SK-N-SH treated with all-trans-retinoic acid at 6 μM for 48 hours (cell line): ENCODE data around the gene KNDC1.

Experiments
- ATAC-seq: fragments of 200-7000 bp; cut with Tn5 transposase; 3 replicates; pipeline ENCODE4 v1.9.1; 2020; ENCODE audit warnings: mild to moderate bottlenecking, moderate library complexity
- ARNTL ChIP-seq: fragments of 450-650 bp; formaldehyde crosslinking; IDR thresholded peaks from 2 replicates; pipeline ENCODE4 v1.5.0; 2020; ENCODE audit warnings: low read depth, mild to moderate bottlenecking, moderate library complexity, borderline replicate concordance
- BACH2 ChIP-seq: fragments of 250-450 bp; sonication (Bioruptor Pico); IDR thresholded peaks from 2 replicates; pipeline ENCODE4 v1.9.0; 2021; ENCODE audit warnings: mild to moderate bottlenecking, borderline replicate concordance
- CSDC2 ChIP-seq: fragments of 250-450 bp; sonication (Bioruptor Pico); IDR thresholded peaks from 2 replicates; pipeline ENCODE4 v1.5.0; 2020; ENCODE audit warnings: mild to moderate bottlenecking, moderate library complexity
- ESRRG ChIP-seq: fragments of 250-450 bp; sonication (Bioruptor Pico); IDR thresholded peaks from 2 replicates; pipeline ENCODE4 v1.6.1; 2021; ENCODE audit warnings: mild to moderate bottlenecking
- GLIS3 ChIP-seq: fragments of 250-450 bp; sonication (Bioruptor Pico); IDR thresholded peaks from 2 replicates; pipeline ENCODE4 v1.5.0; 2020; ENCODE audit warnings: mild to moderate bottlenecking, moderate library complexity
- ISL1 ChIP-seq: fragments of 250-450 bp; sonication (Bioruptor Pico); IDR thresholded peaks from 2 replicates; pipeline ENCODE4 v2.1.2; 2022; ENCODE audit warnings: mild to moderate bottlenecking, moderate library complexity
- OSR1 ChIP-seq: fragments of 250-450 bp; sonication (Bioruptor Pico); IDR thresholded peaks from 2 replicates; pipeline ENCODE4 v1.8.0; 2022; ENCODE audit warnings: moderate library complexity, mild to moderate bottlenecking, inconsistent platforms
- PPARA ChIP-seq: fragments of 250-450 bp; sonication (Bioruptor Pico); IDR thresholded peaks from 2 replicates; pipeline ENCODE4 v1.5.0; 2020; ENCODE audit warnings: mild to moderate bottlenecking, borderline replicate concordance
- RARB ChIP-seq: fragments of 250-450 bp; sonication (Bioruptor Pico); IDR thresholded peaks from 2 replicates; pipeline ENCODE4 v1.8.0; 2021; ENCODE audit warnings: mild to moderate bottlenecking, moderate library complexity
- SNAI2 ChIP-seq: fragments of 250-450 bp; sonication (Bioruptor Pico); IDR thresholded peaks from 2 replicates; pipeline ENCODE4 v1.5.0; 2020; ENCODE audit warnings: mild to moderate bottlenecking, moderate library complexity
- TCF4 ChIP-seq: fragments of 250-450 bp; sonication (Bioruptor Pico); IDR thresholded peaks from 2 replicates; pipeline ENCODE4 v1.8.0; 2021; ENCODE audit warnings: mild to moderate bottlenecking, moderate library complexity, borderline replicate concordance
- TOX ChIP-seq: fragments of 250-450 bp; sonication (Bioruptor Pico); IDR thresholded peaks from 2 replicates; pipeline ENCODE4 v1.8.0; 2021; ENCODE audit warnings: mild to moderate bottlenecking, moderate library complexity, borderline replicate concordance
- ZFP3 ChIP-seq: fragments of 250-450 bp; sonication (Bioruptor Pico); IDR thresholded peaks from 2 replicates; pipeline ENCODE4 v1.5.0; 2020; ENCODE audit warnings: mild to moderate bottlenecking, moderate library complexity
- ZNF565 ChIP-seq: fragments of 450-650 bp; formaldehyde crosslinking; conservative IDR thresholded peaks from 2 replicates; pipeline ENCODE4 v1.5.0; 2020; ENCODE audit warnings: low read depth, mild to moderate bottlenecking, moderate library complexity
- ZNF70 ChIP-seq: fragments of 450-650 bp; formaldehyde crosslinking; IDR thresholded peaks from 2 replicates; pipeline ENCODE4 v1.5.0; 2020; ENCODE audit warnings: mild to moderate bottlenecking, moderate library complexity
- ZNF8 ChIP-seq: fragments of 450-650 bp; formaldehyde crosslinking; IDR thresholded peaks from 2 replicates; pipeline ENCODE4 v1.5.0; 2020; ENCODE audit warnings: mild to moderate bottlenecking, moderate library complexity
- TF ChIP-seq, protein P1 (sequence below): fragments of 250-450 bp; sonication (Bioruptor Pico); IDR thresholded peaks from 2 replicates; pipeline ENCODE4 v1.5.0; 2020; ENCODE audit warnings: mild to moderate bottlenecking, moderate library complexity
- TF ChIP-seq, protein P2 (sequence below): fragments of 250-450 bp; sonication (Bioruptor Pico); IDR thresholded peaks from 2 replicates; pipeline ENCODE4 v1.5.1; 2020; ENCODE audit warnings: low read depth, mild to moderate bottlenecking, moderate library complexity
- TF ChIP-seq, protein P3 (sequence below): fragments of 250-450 bp; sonication (Bioruptor Pico); IDR thresholded peaks from 2 replicates; pipeline ENCODE4 v1.8.0; 2020; ENCODE audit warnings: mild to moderate bottlenecking, moderate library complexity, borderline replicate concordance
- TF ChIP-seq, protein P4 (sequence below): fragments of 250-450 bp; sonication (Bioruptor Pico); IDR thresholded peaks from 2 replicates; pipeline ENCODE4 v1.8.0; 2021; ENCODE audit warnings: low read depth, mild to moderate bottlenecking, moderate library complexity, borderline replicate concordance
- TF ChIP-seq, protein P5 (sequence below): fragments of 250-450 bp; sonication (Bioruptor Pico); IDR thresholded peaks from 2 replicates; pipeline ENCODE4 v1.5.1; 2021; ENCODE audit warnings: mild to moderate bottlenecking, moderate library complexity

KNDC1 gene

DNA sequence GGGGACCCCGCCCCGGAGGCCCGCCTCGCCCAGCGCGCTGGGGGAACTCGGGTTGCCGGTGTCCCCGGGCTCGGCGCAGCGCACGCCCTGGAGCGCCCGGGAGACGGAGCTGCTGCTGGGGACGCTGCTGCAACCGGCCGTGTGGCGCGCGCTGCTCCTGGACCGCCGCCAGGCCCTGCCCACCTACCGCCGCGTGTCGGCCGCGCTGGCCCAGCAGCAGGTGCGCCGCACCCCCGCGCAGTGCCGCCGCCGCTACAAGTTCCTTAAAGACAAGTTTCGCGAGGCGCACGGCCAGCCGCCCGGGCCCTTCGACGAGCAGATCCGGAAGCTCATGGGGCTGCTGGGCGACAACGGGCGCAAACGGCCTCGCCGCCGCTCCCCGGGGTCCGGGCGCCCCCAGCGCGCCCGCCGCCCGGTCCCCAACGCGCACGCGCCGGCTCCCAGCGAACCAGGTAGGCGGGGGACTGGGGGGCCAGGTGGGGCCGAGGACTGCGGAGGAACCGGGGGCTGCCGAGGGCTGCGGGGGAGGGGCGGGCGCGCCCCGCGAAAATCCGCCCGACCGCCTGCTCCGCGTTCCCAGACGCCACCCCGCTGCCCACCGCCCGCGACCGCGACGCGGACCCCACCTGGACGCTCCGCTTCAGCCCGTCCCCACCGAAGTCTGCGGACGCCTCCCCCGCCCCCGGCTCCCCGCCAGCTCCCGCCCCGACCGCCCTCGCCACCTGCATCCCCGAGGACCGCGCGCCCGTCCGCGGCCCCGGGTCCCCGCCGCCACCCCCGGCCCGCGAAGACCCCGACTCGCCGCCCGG lies 70.6 kb downstream of the KNDC1 start:
- TF ChIP-seq, protein P1, sequence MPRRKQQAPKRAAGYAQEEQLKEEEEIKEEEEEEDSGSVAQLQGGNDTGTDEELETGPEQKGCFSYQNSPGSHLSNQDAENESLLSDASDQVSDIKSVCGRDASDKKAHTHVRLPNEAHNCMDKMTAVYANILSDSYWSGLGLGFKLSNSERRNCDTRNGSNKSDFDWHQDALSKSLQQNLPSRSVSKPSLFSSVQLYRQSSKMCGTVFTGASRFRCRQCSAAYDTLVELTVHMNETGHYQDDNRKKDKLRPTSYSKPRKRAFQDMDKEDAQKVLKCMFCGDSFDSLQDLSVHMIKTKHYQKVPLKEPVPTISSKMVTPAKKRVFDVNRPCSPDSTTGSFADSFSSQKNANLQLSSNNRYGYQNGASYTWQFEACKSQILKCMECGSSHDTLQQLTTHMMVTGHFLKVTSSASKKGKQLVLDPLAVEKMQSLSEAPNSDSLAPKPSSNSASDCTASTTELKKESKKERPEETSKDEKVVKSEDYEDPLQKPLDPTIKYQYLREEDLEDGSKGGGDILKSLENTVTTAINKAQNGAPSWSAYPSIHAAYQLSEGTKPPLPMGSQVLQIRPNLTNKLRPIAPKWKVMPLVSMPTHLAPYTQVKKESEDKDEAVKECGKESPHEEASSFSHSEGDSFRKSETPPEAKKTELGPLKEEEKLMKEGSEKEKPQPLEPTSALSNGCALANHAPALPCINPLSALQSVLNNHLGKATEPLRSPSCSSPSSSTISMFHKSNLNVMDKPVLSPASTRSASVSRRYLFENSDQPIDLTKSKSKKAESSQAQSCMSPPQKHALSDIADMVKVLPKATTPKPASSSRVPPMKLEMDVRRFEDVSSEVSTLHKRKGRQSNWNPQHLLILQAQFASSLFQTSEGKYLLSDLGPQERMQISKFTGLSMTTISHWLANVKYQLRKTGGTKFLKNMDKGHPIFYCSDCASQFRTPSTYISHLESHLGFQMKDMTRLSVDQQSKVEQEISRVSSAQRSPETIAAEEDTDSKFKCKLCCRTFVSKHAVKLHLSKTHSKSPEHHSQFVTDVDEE (CRISPR knock-in tag) = no peak
- no peak for TF ChIP-seq RARB (CRISPR knock-in tag)
- TF ChIP-seq, protein P2, sequence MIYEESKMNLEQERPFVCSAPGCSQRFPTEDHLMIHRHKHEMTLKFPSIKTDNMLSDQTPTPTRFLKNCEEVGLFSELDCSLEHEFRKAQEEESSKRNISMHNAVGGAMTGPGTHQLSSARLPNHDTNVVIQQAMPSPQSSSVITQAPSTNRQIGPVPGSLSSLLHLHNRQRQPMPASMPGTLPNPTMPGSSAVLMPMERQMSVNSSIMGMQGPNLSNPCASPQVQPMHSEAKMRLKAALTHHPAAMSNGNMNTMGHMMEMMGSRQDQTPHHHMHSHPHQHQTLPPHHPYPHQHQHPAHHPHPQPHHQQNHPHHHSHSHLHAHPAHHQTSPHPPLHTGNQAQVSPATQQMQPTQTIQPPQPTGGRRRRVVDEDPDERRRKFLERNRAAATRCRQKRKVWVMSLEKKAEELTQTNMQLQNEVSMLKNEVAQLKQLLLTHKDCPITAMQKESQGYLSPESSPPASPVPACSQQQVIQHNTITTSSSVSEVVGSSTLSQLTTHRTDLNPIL (CRISPR knock-in tag) = no peak
- TF ChIP-seq CSDC2 (CRISPR knock-in tag) = no peak
- no peak for TF ChIP-seq ZNF8 (CRISPR knock-in tag)
- no peak for TF ChIP-seq ZFP3
- TF ChIP-seq PPARA (CRISPR knock-in tag) = no peak
- no peak for TF ChIP-seq OSR1
- TF ChIP-seq ZNF565 (CRISPR knock-in tag) = no peak
- no peak for TF ChIP-seq ISL1 (CRISPR knock-in tag)
- TF ChIP-seq, protein P3, sequence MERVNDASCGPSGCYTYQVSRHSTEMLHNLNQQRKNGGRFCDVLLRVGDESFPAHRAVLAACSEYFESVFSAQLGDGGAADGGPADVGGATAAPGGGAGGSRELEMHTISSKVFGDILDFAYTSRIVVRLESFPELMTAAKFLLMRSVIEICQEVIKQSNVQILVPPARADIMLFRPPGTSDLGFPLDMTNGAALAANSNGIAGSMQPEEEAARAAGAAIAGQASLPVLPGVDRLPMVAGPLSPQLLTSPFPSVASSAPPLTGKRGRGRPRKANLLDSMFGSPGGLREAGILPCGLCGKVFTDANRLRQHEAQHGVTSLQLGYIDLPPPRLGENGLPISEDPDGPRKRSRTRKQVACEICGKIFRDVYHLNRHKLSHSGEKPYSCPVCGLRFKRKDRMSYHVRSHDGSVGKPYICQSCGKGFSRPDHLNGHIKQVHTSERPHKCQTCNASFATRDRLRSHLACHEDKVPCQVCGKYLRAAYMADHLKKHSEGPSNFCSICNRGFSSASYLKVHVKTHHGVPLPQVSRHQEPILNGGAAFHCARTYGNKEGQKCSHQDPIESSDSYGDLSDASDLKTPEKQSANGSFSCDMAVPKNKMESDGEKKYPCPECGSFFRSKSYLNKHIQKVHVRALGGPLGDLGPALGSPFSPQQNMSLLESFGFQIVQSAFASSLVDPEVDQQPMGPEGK (CRISPR knock-in tag) = no peak
- TF ChIP-seq SNAI2 = no peak
- TF ChIP-seq, protein P4, sequence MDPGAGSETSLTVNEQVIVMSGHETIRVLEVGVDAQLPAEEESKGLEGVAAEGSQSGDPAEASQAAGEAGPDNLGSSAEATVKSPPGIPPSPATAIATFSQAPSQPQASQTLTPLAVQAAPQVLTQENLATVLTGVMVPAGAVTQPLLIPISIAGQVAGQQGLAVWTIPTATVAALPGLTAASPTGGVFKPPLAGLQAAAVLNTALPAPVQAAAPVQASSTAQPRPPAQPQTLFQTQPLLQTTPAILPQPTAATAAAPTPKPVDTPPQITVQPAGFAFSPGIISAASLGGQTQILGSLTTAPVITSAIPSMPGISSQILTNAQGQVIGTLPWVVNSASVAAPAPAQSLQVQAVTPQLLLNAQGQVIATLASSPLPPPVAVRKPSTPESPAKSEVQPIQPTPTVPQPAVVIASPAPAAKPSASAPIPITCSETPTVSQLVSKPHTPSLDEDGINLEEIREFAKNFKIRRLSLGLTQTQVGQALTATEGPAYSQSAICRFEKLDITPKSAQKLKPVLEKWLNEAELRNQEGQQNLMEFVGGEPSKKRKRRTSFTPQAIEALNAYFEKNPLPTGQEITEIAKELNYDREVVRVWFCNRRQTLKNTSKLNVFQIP (CRISPR knock-in tag) = no peak
- no peak for TF ChIP-seq ARNTL (CRISPR knock-in tag)
- TF ChIP-seq ESRRG (CRISPR knock-in tag) = no peak
- TF ChIP-seq, protein P5, sequence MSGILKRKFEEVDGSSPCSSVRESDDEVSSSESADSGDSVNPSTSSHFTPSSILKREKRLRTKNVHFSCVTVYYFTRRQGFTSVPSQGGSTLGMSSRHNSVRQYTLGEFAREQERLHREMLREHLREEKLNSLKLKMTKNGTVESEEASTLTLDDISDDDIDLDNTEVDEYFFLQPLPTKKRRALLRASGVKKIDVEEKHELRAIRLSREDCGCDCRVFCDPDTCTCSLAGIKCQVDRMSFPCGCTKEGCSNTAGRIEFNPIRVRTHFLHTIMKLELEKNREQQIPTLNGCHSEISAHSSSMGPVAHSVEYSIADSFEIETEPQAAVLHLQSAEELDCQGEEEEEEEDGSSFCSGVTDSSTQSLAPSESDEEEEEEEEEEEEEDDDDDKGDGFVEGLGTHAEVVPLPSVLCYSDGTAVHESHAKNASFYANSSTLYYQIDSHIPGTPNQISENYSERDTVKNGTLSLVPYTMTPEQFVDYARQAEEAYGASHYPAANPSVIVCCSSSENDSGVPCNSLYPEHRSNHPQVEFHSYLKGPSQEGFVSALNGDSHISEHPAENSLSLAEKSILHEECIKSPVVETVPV (CRISPR knock-in tag) = no peak
- no peak for TF ChIP-seq ZNF70
- TF ChIP-seq TOX (CRISPR knock-in tag) = no peak
- TF ChIP-seq BACH2 (CRISPR knock-in tag) = no peak
- no peak for ATAC-seq

DNA sequence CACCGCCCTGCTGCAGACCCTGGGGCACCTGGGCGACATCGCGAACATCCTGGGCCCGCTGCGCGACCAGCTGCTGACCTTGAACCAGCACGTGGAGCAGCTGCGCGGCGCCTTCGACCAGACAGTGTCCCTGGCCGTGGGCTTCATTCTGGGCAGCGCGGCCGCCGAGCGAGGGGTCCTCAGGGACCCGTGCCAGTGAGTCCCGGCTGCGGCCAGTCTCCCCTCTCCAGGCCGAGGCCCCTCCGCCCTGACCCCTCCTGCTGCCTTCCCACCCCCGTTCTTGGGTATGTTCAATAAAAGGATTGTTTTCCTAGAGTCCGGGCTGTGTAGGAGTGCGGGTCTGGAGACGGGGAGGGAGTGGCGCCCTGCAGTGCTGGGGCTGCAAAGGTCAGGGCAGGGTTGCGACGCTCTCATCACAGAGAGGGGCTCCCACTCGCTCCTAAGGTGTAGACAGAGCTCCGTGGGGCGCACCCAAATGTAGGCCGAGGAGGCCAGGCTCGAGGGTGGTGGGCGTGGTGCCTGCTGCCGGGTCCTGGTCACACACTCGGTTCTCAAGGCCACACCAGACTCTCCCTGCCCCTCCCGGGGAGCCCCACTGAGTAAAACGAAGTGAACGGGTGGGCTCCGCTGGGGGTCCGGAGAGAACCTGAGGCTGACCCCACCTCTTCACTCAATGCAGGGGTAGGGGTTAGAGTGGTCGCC lies 71.4 kb downstream of the KNDC1 start:
- ATAC-seq = no peak
- no peak for TF ChIP-seq TOX (CRISPR knock-in tag)
- TF ChIP-seq, protein P5 (CRISPR knock-in tag) = no peak
- no peak for TF ChIP-seq ISL1 (CRISPR knock-in tag)
- no peak for TF ChIP-seq GLIS3 (CRISPR knock-in tag)
- no peak for TF ChIP-seq TCF4 (CRISPR knock-in tag)
- TF ChIP-seq ZNF565 (CRISPR knock-in tag) = no peak
- TF ChIP-seq BACH2 (CRISPR knock-in tag) = no peak
- TF ChIP-seq OSR1 = no peak
- TF ChIP-seq SNAI2 = no peak
- no peak for TF ChIP-seq ZFP3
- no peak for TF ChIP-seq PPARA (CRISPR knock-in tag)
- no peak for TF ChIP-seq CSDC2 (CRISPR knock-in tag)
- no peak for TF ChIP-seq ESRRG (CRISPR knock-in tag)
- no peak for TF ChIP-seq RARB (CRISPR knock-in tag)
- TF ChIP-seq, protein P1 (CRISPR knock-in tag) = no peak
- TF ChIP-seq ARNTL (CRISPR knock-in tag) = no peak
- TF ChIP-seq, protein P2 (CRISPR knock-in tag) = no peak
